NCI-H1694 (cell line): ENCODE data around the gene SPATA13.

Experiments used
- DNase-seq: peaks from one replicate; lab custom pipeline; 2025; lab: John Stamatoyannopoulos, UW

The SPATA13 gene

GRCh38 chr13:24141333-24141910, 19.1 kb upstream of the SPATA13 start:
- DNase-seq, result no peak

- no peak for DNase-seq
Observed at GRCh38 chr13:24142453-24142852, 18.1 kb upstream of the SPATA13 start.

- no peak for DNase-seq
Observed at GRCh38 chr13:24142886-24143285, 17.6 kb upstream of the SPATA13 start.

GRCh38 chr13:24145240-24145639, 15.3 kb upstream of the SPATA13 start:
- no peak for DNase-seq

- DNase-seq, result no peak
Observed at GRCh38 chr13:24145674-24146073, 14.8 kb upstream of the SPATA13 start.

GRCh38 chr13:24146961-24147569, 13.5 kb upstream of the SPATA13 start:
- DNase-seq, result no peak

GRCh38 chr13:24147570-24147963, 13.0 kb upstream of the SPATA13 start:
- DNase-seq, result no peak

- DNase-seq, result no peak
Observed at GRCh38 chr13:24148414-24149235, 11.9 kb upstream of the SPATA13 start.

GRCh38 chr13:24149246-24150032, 11.1 kb upstream of the SPATA13 start:
- DNase-seq, result no peak

- no peak for DNase-seq
Observed at GRCh38 chr13:24150572-24150971, 9.9 kb upstream of the SPATA13 start.

GRCh38 chr13:24151864-24152263, 8.7 kb upstream of the SPATA13 start:
- DNase-seq, result no peak

- DNase-seq, result no peak
Observed at GRCh38 chr13:24152292-24153214, 8.0 kb upstream of the SPATA13 start.

GRCh38 chr13:24153347-24153746, 7.2 kb upstream of the SPATA13 start:
- no peak for DNase-seq

- no peak for DNase-seq
Observed at GRCh38 chr13:24153979-24154701, 6.4 kb upstream of the SPATA13 start.

GRCh38 chr13:24159357-24159756, 1.2 kb upstream of the SPATA13 start:
- no peak for DNase-seq

- no peak for DNase-seq
Observed at GRCh38 chr13:24161010-24161775, 673 bp downstream of the SPATA13 start.

- DNase-seq, result no peak
Observed at GRCh38 chr13:24161980-24162525, 1.5 kb downstream of the SPATA13 start.

GRCh38 chr13:24162604-24163003, 2.1 kb downstream of the SPATA13 start:
- DNase-seq, result no peak

- no peak for DNase-seq
Observed at GRCh38 chr13:24165746-24166145, 5.2 kb downstream of the SPATA13 start.

- no peak for DNase-seq
Observed at GRCh38 chr13:24166561-24166960, 6.0 kb downstream of the SPATA13 start.
